Measurements from ENCODE around the gene OR52E6.

OR52E6 gene

DNA sequence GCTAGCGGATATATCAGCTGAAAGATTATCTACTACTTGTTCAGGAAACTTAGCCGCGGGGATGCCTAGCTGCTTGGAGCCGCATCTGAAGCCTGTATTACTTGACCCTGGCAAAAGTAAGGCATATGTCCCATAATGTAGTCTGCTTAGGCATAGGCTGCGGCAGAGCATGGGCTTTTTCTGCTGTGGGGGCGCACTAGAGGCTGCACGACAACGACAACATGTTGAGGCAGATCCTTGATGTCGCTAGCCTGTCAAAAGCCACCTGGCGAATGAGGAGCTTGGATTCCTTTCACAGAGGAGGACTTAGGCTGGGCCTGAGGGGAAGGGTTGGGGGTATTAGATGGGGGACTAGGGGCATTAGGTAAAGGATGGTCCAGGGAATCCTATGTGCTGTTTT is 34.1 kb downstream of the OR52E6 start:
- ChIA-PET POLR2A (interaction anchor here (0.7 kb wide), 1 partner anchor 119 kb away, joined by 4 read pairs; no protein-coding TSS in a partner anchor), CTCF (interaction anchor here (0.7 to 2.1 kb wide), 6 partner anchors 16 to 493 kb away, joined by 3 to 8 read pairs (median 4); partner anchors contain the start of genes TRIM5 and TRIM6)
- Histone ChIP-seq H3K27me3 (replicated peaks in 2 of 5; ENCODE audit: control insufficient read depth in 4 of 5, insufficient read depth in 5 of 5, low read length in 4 of 5) (no peaks in the 10 kb centered on the region), H3K27ac (ENCODE audit: insufficient read depth in 1 of 2, low read depth in 1 of 2, low read length in 2 of 2, poor library complexity in 1 of 2, severe bottlenecking in 2 of 2) (no peak overlapping the region), H3K36me3 (ENCODE audit: control insufficient read depth in 4 of 4, insufficient read depth in 4 of 4, low read length in 3 of 4) (peaks cover 0 to 2% (median 0%) of the 10 kb centered on the region in 4 experiments), H3K9me3 (ENCODE audit: control extremely low read depth in 1 of 5, control insufficient read depth in 4 of 5, insufficient read depth in 2 of 5, low read depth in 1 of 5, low read length in 4 of 5) (peaks cover 0 to 14% (median 5%) of the 10 kb centered on the region in 5 experiments), H3K4me3 (ENCODE audit: control insufficient read depth in 1 of 7, extremely low read depth in 1 of 7, insufficient read depth in 4 of 7, low read depth in 2 of 7, low read length in 6 of 7) (peak overlapping the region in 1 of 7 experiments; percentile 98), H3K4me1 (ENCODE audit: control extremely low read depth in 1 of 4, control insufficient read depth in 4 of 4, insufficient read depth in 4 of 4, low read length in 3 of 4) (peaks cover 3 to 30% (median 13%) of the 10 kb centered on the region in 4 experiments)
- 82% methylated on average over 10 of the region's 10 CpGs for WGBS (ENCODE audit: insufficient coverage)
- peak in 2 of 3 donors; percentile 23 to 29 for DNase-seq

DNA sequence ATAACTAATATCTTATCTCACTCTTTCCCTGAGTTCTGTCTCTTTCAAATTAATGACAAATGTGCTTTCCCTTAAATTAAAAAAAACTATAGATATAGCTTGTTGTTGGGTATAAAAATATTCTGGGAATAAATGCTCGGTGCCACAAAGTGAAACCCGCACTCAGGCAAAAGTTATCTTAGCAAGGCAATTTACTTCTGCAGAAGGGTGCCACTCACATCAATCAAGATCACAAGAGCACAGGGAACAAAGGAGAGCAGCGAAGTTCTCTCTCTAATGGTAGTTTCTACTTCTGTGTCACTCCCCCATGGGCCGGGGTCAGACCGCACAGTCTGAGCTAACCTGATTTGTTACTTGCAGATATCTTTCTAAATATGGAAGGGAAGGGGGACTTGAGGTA is 37.7 kb downstream of the OR52E6 start:
- DNase-seq = no peak
- WGBS (ENCODE audit: insufficient coverage) = 77% methylated on average over 4 of the region's 5 CpGs
- Histone ChIP-seq H3K36me3 (ENCODE audit: control insufficient read depth in 4 of 4, insufficient read depth in 4 of 4, low read length in 3 of 4) (peaks cover 0 to 2% (median under 1%) of the 10 kb centered on the region in 4 experiments), H3K4me1 (ENCODE audit: control extremely low read depth in 1 of 4, control insufficient read depth in 4 of 4, insufficient read depth in 4 of 4, low read length in 3 of 4) (peaks cover 0 to 10% (median 4%) of the 10 kb centered on the region in 4 experiments), H3K4me3 (ENCODE audit: control insufficient read depth in 1 of 7, extremely low read depth in 1 of 7, insufficient read depth in 4 of 7, low read depth in 2 of 7, low read length in 6 of 7) (no peak overlapping the region), H3K27ac (ENCODE audit: insufficient read depth in 1 of 2, low read depth in 1 of 2, low read length in 2 of 2, poor library complexity in 1 of 2, severe bottlenecking in 2 of 2) (no peak overlapping the region), H3K9me3 (ENCODE audit: control extremely low read depth in 1 of 5, control insufficient read depth in 4 of 5, insufficient read depth in 2 of 5, low read depth in 1 of 5, low read length in 4 of 5) (peaks cover 0 to 14% (median 5%) of the 10 kb centered on the region in 5 experiments), H3K27me3 (replicated peaks in 2 of 5; ENCODE audit: control insufficient read depth in 4 of 5, insufficient read depth in 5 of 5, low read length in 4 of 5) (no peaks in the 10 kb centered on the region)
- CTCF ChIA-PET = no interaction called here
- POLR2A ChIA-PET = no interaction called here

DNA sequence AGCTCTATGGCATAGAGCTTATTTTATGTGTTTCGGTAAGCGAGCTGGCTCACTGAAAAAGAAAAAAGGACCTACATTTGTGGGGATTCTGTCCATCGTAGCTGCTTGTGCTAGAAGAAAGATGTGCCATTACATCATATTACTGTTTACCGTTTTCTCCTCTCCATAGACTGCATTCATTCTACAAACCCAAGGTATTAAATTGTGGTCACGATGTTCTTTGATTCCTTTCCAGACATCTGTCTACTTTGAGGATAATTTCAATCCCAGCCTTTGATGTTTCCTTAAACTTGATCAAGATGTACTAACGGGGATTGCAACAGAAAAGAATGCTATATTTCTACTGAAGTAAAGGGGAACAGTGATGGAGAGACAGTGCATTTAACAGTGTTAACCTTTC is 45.2 kb downstream of the OR52E6 start:
- Histone ChIP-seq H3K36me3 (ENCODE audit: control insufficient read depth in 4 of 4, insufficient read depth in 4 of 4, low read length in 3 of 4) (peaks cover 0 to 2% (median 0%) of the 10 kb centered on the region in 4 experiments), H3K27me3 (replicated peaks in 2 of 5; ENCODE audit: control insufficient read depth in 4 of 5, insufficient read depth in 5 of 5, low read length in 4 of 5) (no peaks in the 10 kb centered on the region), H3K4me3 (ENCODE audit: control insufficient read depth in 1 of 7, extremely low read depth in 1 of 7, insufficient read depth in 4 of 7, low read depth in 2 of 7, low read length in 6 of 7) (no peak overlapping the region), H3K4me1 (ENCODE audit: control extremely low read depth in 1 of 4, control insufficient read depth in 4 of 4, insufficient read depth in 4 of 4, low read length in 3 of 4) (no peaks in the 10 kb centered on the region), H3K9me3 (ENCODE audit: control extremely low read depth in 1 of 5, control insufficient read depth in 4 of 5, insufficient read depth in 2 of 5, low read depth in 1 of 5, low read length in 4 of 5) (peaks cover 0 to 3% (median 0%) of the 10 kb centered on the region in 5 experiments), H3K27ac (ENCODE audit: insufficient read depth in 1 of 2, low read depth in 1 of 2, low read length in 2 of 2, poor library complexity in 1 of 2, severe bottlenecking in 2 of 2) (no peak overlapping the region)
- WGBS (ENCODE audit: insufficient coverage) = no CpG with 5 or more reads among the region's 6 CpGs
- DNase-seq = no peak
- ChIA-PET POLR2A (no interaction called here), CTCF (interaction anchor here (0.6 to 0.7 kb wide), 2 partner anchors 83 to 423 kb away, joined by 3 read pairs; no protein-coding TSS in a partner anchor)

DNA sequence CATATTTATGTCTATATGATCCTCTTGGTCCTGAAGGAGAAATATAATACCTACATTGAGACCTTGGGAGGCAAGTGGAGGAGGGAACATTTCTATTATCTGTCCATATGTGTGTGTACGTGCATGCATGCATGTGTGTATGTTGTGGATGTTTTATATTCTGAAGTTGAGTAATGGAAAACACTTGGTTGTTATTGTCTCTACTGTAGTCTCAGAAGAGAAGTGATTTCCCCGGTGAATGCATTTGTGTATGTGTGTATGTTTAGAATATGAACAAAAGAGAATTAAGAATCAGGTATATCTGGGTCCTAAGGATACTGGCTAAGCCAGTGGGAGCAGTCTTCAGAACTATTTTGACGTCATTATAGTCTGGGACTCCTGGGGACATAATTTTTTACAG is 50.5 kb downstream of the OR52E6 start, which contains the start of gene OR52N1:
OR52N1 (minus strand) TSS at position 101 of the 400 bp plus-strand sequence. CDS start 2,449 bp downstream, outside the sequence.
- WGBS (ENCODE audit: insufficient coverage) = 100% methylated on average over 3 of the region's 3 CpGs
- no peak within 1 kb of the TSS for H3K27ac ChIP-seq (ENCODE audit: insufficient read depth in 1 of 2, low read depth in 1 of 2, low read length in 2 of 2, poor library complexity in 1 of 2, severe bottlenecking in 2 of 2)
- DNase-seq = no peak
- POLR2A ChIA-PET = no interaction called here
- H3K36me3 ChIP-seq (ENCODE audit: control insufficient read depth in 4 of 4, insufficient read depth in 4 of 4, low read length in 3 of 4) = no peaks in the 10 kb centered on the region
- H3K4me1 ChIP-seq (ENCODE audit: control extremely low read depth in 1 of 4, control insufficient read depth in 4 of 4, insufficient read depth in 4 of 4, low read length in 3 of 4) = no peaks in the 10 kb centered on the region
- H3K9me3 ChIP-seq (ENCODE audit: control extremely low read depth in 1 of 5, control insufficient read depth in 4 of 5, insufficient read depth in 2 of 5, low read depth in 1 of 5, low read length in 4 of 5) = peaks cover 0 to 3% (median 0%) of the 10 kb centered on the region in 5 experiments
- H3K27me3 ChIP-seq (replicated peaks in 2 of 5; ENCODE audit: control insufficient read depth in 4 of 5, insufficient read depth in 5 of 5, low read length in 4 of 5) = no peaks in the 10 kb centered on the region
- CTCF ChIA-PET = no interaction called here
- no peak within 1 kb of the TSS for H3K4me3 ChIP-seq (ENCODE audit: control insufficient read depth in 1 of 7, extremely low read depth in 1 of 7, insufficient read depth in 4 of 7, low read depth in 2 of 7, low read length in 6 of 7)

All from common myeloid progenitor, CD34-positive (primary cell).